Right lobe of liver (tissue), 6 donors: ENCODE data around the gene LIG3. TPM values are rescaled to one million over a fixed set of nuclear protein-coding genes. Genes with fewer than 3 reads are reported as not detected.
"Not testable (repeated sequence)": the region's sequence is repeated elsewhere in the genome, so short reads cannot be mapped to it uniquely, and the experiment has no call there.

Experiments
- ATAC-seq, 4 donors: fragments of 200-7000 bp; cut with Tn5 transposase; one replicate each; pipeline ENCODE4 v1.9.1; 2020; ENCODE audit warnings: mild to moderate bottlenecking in 4 of 4, moderate library complexity in 4 of 4
- DNase-seq, 3 donors: peaks; one replicate each; pipeline ENCODE4 v3.0.0-alpha.2; 2020
- H3K27ac ChIP-seq, 3 donors: fragments of 200-600 bp; one replicate each; pipeline ENCODE4 v1.8.0; 2022
- H3K27me3 ChIP-seq, 2 donors: fragments of 200-600 bp; one replicate each; pipeline ENCODE4 v1.8.0; 2022
- H3K36me3 ChIP-seq, 4 donors: fragments of 200-600 bp; sonication (generic) in 1 of 4; one replicate each; pipeline versions ENCODE4 v1.5.1 to v1.8.0; 2017 to 2022; ENCODE audit warnings: control low read depth in 1 of 4
- H3K4me1 ChIP-seq, 4 donors: fragments of 200-600 bp; sonication (generic) in 1 of 4; one replicate each; pipeline versions ENCODE4 v1.5.1 to v1.8.0; 2017 to 2022; ENCODE audit warnings: control low read depth in 1 of 4
- H3K4me3 ChIP-seq, 3 donors: fragments of 200-600 bp; one replicate each; pipeline ENCODE4 v1.8.0; 2022
- H3K9me3 ChIP-seq, 4 donors: fragments of 200-600 bp; sonication (generic) in 1 of 4; one replicate each; pipeline versions ENCODE4 v1.5.1 to v1.8.0; 2017 to 2022; ENCODE audit warnings: control low read depth in 1 of 4
- POLR2A ChIP-seq: fragments of 450-650 bp; IDR thresholded peaks from one replicate; pipeline ENCODE4 v1.6.1; 2017; ENCODE audit warnings: antibody characterized with exemption, mild to moderate bottlenecking
- WGBS: methylation state at CpG from one replicate; pipeline ENCODE4 v1.1.6; 2018; ENCODE audit warnings: low coverage, low lambda C conversion rate; ENCODE audit not compliant: insufficient coverage; ENCODE audit errors: missing lambda C conversion rate; 5-methylcytosine and 5-hydroxymethylcytosine counted together
- intact Hi-C, 2 donors: fragments of 100-400 bp; cut with DNase I; formaldehyde crosslinking; loops; one replicate each; pipeline versions ENCODE4 v1.11.2 to v1.14.1; 2022
- total RNA-seq, 6 experiments: library from RNA; depleted of rRNA in 2 of 6; stranded (reverse); fragments of >200 nt in 2 of 6; fragmentation: NEBNext Ultra II Directional in 3 of 6; extraction: Animal tissue kit (Norgen Biotek cat#: 25700) in 3 of 6; gene quantifications; one replicate each; pipeline versions ENCODE4 v1.1.0 to v1.2.4, GENCODE V29; 2016 to 2023
- TF ChIP-seq, protein P1 (sequence below), 4 donors: fragments of 200-600 bp in 3 of 4; fragments of 450-650 bp in 1 of 4; IDR thresholded peaks; one replicate each; pipeline versions ENCODE4 v1.5.1 to v1.8.0; 2016 to 2022; ENCODE audit warnings: antibody characterized with exemption in 4 of 4, mild to moderate bottlenecking in 2 of 4
- donor health status: DM: no; HTN: yes; CAD: no.
- donor health status: DM: no; HTN: no; CAD: no.
- donor health status: DM: no; HTN: no; CAD: no.
- donor health status: DM: no; HTN: yes; CAD: no.
- donor health status: DM: no; HTN: yes; CAD: no.

The LIG3 gene
- total RNA-seq, 6 experiments from 2014 or later: 10.6 to 17.0 (median 12.2) TPM

DNA sequence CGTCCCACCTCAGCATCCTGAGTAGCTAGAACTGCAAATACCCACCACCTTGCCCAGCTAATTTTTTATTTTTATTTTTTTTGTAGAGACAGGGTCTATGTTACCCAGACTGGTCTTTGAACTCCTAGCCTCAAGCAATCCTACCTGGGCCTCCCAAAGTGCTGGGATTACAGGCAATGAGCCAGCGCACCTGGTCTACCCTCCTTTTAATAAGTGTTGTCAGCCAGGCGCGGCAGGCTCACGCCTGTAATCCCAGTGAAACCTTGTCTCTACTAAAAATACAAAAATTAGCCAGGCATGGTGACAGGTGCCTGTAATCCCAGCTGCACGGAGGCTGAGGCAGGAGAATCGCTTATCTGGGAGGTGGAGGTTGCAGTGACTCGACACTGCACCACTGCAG lies 63.9 kb downstream of the LIG3 start:
- Histone ChIP-seq H3K9me3 (no peaks in the 10 kb centered on the region), H3K36me3 (peaks cover 0 to 2% (median 0%) of the 10 kb centered on the region in 4 donors), H3K4me1 (peaks cover 0 to 32% (median 10%) of the 10 kb centered on the region in 4 donors), H3K27ac (no peak overlapping the region), H3K27me3 (no peaks in the 10 kb centered on the region), H3K4me3 (no peak overlapping the region)
- TF ChIP-seq POLR2A: no peak
- WGBS: 95% methylated on average over 8 of the region's 8 CpGs
- ATAC-seq: no peak
- no peak for DNase-seq
- intact Hi-C loops: no loop called here

DNA sequence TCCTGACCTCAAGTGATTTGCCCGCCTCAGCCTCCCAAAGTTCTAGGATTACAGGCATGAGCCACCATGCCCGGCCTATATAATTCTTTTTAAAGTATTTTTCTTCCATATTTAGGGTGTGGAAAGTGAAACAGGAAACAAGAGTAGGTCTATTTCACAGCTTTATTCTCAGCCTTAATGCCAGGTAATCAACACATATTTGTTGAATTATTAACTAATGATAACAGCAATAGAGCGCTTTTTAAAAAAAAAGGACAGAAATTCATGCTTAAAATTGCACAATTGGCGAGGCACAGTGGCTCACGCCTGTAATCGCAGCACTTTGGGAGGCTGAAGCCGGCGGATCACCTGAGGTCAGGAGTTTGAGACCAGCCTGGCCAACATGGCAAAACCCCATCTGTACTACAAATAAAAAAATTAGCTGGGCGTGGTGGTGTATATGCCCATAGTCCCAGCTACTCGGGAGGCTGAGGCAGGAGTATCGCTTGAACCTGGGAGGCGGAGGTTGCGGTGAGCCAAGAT lies 65.2 kb downstream of the LIG3 start:
- 55% methylated on average over 12 of the region's 13 CpGs for WGBS
- H3K27me3 ChIP-seq, H3K36me3 ChIP-seq, H3K9me3 ChIP-seq, DNase-seq, H3K4me3 ChIP-seq, intact Hi-C loops: not testable (repeated sequence)
- peak overlapping the region in 1 of 3 donors; percentile 25 for H3K27ac ChIP-seq
- ATAC-seq: peak in 2 of 4 donors; percentile 33 to 43
- H3K4me1 ChIP-seq: peaks cover 1 to 44% (median 17%) of the 10 kb centered on the region in 4 donors

DNA sequence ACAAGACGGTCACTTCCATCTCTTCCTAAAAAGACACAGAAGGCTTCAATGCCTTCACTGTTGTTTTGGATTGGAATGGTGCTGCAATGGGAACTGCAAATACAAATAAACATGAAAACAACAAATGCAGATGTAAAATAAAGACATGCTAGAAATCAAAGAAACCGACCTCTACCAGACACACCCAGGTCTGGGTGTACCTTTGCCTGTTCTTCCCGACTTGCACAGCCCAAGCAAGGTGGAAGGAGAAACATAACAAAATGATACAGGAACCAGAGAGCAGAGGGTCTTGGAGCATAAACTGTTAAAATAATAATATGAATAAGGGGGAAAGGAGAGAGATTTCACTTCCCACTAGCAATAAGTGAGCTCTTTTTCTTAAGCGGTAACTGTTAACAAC lies 65.9 kb downstream of the LIG3 start:
- H3K4me3 ChIP-seq: no peak overlapping the region
- no peaks in the 10 kb centered on the region for H3K27me3 ChIP-seq
- no peak for DNase-seq
- TF ChIP-seq, protein P1, sequence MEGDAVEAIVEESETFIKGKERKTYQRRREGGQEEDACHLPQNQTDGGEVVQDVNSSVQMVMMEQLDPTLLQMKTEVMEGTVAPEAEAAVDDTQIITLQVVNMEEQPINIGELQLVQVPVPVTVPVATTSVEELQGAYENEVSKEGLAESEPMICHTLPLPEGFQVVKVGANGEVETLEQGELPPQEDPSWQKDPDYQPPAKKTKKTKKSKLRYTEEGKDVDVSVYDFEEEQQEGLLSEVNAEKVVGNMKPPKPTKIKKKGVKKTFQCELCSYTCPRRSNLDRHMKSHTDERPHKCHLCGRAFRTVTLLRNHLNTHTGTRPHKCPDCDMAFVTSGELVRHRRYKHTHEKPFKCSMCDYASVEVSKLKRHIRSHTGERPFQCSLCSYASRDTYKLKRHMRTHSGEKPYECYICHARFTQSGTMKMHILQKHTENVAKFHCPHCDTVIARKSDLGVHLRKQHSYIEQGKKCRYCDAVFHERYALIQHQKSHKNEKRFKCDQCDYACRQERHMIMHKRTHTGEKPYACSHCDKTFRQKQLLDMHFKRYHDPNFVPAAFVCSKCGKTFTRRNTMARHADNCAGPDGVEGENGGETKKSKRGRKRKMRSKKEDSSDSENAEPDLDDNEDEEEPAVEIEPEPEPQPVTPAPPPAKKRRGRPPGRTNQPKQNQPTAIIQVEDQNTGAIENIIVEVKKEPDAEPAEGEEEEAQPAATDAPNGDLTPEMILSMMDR (IDR thresholded peaks at IDR 0.05): no peak
- no peak for TF ChIP-seq POLR2A
- H3K9me3 ChIP-seq: no peaks in the 10 kb centered on the region
- H3K4me1 ChIP-seq: peaks cover 7 to 50% (median 23%) of the 10 kb centered on the region in 4 donors
- intact Hi-C loops: no loop called here
- WGBS: 59% methylated on average over 3 of the region's 4 CpGs
- H3K36me3 ChIP-seq: no peaks in the 10 kb centered on the region
- peak overlapping the region in 1 of 3 donors; percentile 29 for H3K27ac ChIP-seq
- no peak for ATAC-seq

DNA sequence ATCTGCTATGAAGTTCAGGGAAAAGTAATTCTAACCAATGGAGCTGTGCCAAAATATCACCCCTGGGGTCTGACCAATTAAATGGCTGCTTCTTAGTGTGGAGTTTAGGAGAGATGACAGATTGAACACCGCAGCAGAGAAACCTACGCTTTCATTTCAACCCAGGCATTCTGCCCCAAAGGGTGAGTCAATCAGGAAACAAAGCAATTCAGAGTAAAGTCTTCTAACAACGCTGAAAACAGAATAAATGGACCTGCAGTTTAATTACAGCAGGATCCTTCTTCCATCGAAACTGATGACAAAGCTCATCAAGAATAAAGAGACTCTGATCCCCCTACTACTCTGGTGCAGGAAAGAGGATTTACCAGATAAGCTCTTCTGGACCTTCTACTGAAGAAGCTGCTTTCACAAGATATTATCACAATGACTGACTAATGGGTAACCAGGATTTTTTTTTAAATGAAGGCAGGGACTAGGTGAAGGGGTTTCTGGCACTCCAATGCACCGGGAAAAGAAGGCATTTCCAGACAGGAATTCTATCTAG lies 66.5 kb downstream of the LIG3 start:
- Histone ChIP-seq H3K4me3 (no peak overlapping the region), H3K36me3 (no peaks in the 10 kb centered on the region), H3K9me3 (no peaks in the 10 kb centered on the region), H3K27ac (peak overlapping the region in 2 of 3 donors; percentile 1 to 29), H3K27me3 (no peaks in the 10 kb centered on the region), H3K4me1 (peaks cover 7 to 52% (median 25%) of the 10 kb centered on the region in 4 donors)
- intact Hi-C loops: no loop called here
- no peak for DNase-seq
- peak in 1 of 4 donors; percentile 44 for ATAC-seq
- TF ChIP-seq, protein P1 (IDR thresholded peaks at IDR 0.05): no peak
- TF ChIP-seq POLR2A: no peak
- 22% methylated on average over 5 of the region's 5 CpGs for WGBS

DNA sequence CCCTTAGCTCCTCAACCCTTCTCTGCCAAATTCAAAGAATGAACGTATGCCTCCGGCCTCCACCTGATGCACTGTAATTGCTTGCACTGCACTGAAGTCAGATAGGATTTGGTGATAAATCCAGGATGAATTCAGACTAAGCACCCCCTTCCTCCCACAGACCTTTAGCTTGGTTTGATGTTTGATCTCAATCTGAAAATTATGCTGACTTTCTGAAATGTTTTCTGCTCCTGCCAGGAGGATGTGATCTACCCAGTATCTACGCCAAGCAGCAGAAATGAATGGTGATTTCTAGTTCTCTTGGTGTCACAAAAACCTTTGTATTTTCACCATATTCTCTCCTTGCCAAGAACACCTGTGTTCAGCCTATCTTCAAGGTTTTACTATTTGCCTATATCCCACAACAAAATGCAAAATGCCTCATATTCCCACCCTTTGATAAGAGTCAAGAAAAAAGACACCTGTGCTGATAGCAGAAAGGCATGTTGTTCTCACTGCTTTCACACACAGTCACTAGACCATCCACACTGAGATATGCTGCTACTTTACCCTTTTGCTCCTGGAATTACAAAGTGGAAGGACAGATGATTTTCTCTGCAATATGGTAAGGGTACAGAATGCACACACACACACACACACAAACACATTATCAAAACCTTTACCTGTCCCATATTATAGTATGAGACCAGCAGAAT lies 68.5 kb downstream of the LIG3 start:
- ATAC-seq: no peak
- no peaks in the 10 kb centered on the region for H3K27me3 ChIP-seq
- H3K4me1 ChIP-seq: peaks cover 8 to 68% (median 36%) of the 10 kb centered on the region in 4 donors
- H3K9me3 ChIP-seq: no peaks in the 10 kb centered on the region
- WGBS: 89% methylated on average over 3 of the region's 3 CpGs
- no peaks in the 10 kb centered on the region for H3K36me3 ChIP-seq
- H3K4me3 ChIP-seq: no peak overlapping the region
- intact Hi-C loops: no loop called here
- TF ChIP-seq, protein P1 (IDR thresholded peaks at IDR 0.05): no peak
- no peak for TF ChIP-seq POLR2A
- H3K27ac ChIP-seq: no peak overlapping the region
- no peak for DNase-seq
